Lung microvascular endothelial cell (primary cell): ENCODE data around the gene ACTL10. TPM values are rescaled to one million over a fixed set of nuclear protein-coding genes. Genes with fewer than 3 reads are reported as not detected.
A peak's percentile ranks its signal among the peaks of the same experiment; 100 is the strongest.

Source experiments
- DNase-seq, 2 donors: peaks; one replicate each; pipeline versions ENCODE4 v3.0.0 to v3.0.0-alpha.2; 2010; ENCODE audit warnings: low read depth in 2 of 2
- total RNA-seq: library from RNA; depleted of rRNA; stranded (reverse); fragments of >200 nt; gene quantifications from 2 replicates; pipeline ENCODE4 v1.2.1, GENCODE V29; 2014

ACTL10 gene
- total RNA-seq, 1 donor from 2014 or later: 1.6 TPM

DNA sequence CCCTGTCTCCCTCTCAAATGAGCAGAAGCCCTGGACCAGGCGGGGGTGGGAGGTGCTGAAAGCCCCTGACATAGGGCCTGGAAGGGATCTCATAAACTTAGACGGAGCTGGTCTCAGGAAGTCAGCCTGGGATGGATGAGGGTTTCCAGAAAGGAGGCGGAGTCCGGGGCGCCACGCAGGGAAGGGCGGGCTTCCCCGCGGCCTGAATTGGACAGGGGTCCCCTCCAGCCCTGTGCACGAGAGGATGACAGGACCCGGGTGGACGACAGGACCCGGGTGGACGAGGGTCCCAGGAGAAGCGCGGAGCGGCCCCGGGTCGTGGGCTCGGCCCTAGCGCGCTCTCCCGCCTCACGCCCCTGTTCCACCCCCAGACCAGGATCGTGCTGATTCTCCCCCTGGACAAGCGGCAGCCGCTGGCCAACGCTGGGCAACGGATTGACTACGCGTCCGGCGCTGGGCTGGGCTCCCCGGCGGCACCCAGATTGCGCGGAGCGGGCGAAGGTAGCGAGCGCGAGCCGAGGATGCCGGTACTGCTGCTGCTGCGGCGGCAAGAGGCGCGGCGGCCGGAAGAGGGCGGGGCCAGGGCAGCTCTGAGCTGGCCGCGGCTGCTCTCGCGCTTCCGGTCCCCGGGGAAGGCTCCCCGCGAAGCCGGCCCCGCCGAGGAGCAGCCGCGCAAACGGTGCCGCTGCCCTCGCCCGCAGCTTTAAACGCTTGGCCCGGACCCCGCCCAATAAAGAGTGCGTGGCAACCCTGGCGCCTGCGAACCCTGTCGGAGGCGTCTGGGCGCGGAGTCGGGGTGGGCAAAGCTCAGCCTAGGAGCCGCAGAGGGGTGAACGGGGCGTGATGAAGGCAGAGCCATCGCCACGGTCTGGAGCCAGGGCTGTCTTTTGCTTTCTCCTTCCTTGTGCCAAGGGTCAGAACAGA, 3.3 kb upstream of the ACTL10 start:
- DNase-seq: peak; percentile 35 to 68

DNA sequence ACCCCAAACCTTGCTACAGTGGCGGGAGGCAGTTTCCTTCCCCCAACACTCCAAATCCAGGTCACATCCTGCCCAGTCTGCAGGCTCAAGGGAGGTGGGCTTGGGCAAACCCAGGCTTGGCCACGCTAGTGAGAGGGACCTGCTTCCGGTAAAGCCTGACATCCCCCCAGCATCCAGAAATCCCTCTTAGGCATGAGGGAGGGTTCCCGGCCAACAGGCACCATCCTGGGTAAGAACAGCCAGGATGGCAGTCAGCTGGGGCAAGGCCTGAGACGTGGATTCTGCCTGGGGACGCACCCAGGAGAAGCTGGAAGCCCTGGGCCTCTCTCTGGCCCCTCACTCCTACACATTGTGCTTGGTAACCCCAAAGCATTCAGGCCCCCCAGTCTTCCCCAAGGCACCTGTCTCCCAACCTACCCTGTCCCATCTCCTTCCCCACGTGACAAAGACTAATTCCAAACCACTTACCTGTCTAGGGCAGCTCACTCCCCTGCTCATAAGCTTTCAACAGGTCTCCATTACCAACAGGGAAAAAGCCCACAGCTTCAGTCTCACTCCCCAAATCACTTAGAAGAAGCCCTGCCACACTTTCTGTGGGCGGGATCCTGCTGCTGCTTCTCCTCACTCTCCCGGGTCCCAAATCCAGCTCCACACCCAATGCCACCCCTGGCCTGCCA, 2.5 kb upstream of the ACTL10 start:
- DNase-seq: no peak

GRCh38 chr20:33664762-33665144, 2.0 kb upstream of the ACTL10 start:
- no peak for DNase-seq

DNA sequence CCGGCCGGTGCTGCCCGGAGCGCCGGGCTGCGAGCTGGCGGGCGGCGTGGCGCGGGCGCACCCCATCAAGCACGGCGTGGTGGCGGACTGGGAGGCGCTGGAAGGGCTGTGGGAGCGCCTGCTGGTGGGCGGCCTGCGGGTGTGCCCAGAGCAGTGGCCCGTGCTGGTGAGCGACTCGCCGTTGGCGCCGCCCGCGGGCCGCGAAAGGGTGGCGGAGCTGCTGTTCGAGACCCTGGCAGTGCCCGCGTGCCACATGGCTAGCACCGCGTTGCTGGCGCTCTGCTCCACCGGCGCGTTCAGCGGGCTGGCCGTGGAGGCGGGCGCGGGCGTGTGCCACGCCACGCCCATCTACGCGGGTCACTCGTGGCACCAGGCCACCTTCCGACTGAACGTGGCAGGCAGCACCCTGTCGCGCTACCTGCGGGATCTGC, 517 bp downstream of the ACTL10 start:
- DNase-seq: peak; percentile 45 to 53

DNA sequence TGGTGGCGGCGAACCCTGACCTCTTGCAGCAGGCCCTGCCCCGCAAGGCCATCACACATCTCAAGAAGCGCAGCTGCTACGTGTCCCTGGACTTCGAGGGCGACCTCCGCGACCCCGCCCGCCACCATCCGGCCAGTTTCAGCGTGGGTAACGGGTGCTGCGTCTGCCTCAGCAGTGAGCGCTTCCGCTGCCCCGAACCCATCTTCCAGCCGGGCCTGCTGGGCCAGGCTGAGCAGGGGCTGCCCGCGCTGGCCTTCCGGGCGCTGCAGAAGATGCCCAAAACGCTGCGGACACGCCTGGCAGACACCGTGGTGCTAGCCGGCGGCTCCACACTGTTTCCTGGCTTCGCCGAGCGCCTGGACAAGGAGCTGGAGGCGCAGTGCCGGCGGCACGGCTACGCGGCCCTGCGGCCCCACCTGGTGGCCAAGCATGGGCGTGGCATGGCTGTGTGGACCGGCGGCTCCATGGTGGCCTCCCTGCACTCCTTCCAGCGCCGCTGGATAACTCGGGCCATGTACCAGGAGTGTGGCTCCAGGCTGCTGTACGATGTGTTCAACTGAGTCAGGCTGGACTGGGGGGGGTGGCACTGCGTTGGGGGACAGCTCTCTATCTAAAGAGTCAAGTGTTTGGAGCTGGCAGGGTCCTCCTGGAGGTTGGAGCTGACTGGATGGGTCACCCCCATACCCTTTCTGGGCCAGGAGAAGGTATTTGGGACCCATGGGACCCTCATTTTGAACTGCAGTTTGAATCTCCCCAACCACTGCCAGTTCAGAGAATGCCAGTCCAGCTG, 1.1 kb downstream of the ACTL10 start:
- DNase-seq: peak; percentile 84

DNA sequence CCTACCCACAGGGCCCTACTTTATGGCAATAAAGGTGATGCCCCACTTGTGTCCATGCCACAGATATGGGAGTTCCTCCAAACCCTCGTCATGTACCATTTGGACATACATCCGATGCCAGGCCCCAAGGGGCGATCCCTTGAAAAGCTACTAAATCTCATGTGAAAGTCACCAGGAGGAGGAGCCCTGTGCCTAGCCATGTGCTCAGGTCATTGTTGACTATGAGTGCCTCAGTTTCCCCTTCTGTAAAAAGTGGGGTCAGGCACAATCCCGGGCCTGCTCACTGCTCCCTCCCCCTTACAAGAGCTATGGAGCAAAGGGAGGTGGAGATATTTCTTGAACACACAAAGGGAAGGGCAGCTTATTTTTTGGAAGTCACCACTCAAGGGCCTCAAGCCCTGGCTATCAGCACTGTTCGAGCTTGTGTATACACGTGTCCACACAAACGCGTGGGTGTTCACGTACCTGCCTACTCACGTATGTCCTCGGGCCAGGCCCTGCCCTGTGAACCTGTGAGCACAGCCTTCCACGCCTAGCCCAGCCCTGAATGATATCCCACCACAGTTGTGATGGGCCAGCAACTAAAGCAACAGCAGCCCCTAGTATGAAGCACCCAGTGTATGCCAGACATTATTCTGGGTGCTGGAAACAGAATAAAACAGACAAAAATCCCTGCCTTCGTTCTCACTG, 1.9 kb downstream of the ACTL10 start:
- DNase-seq: no peak

DNA sequence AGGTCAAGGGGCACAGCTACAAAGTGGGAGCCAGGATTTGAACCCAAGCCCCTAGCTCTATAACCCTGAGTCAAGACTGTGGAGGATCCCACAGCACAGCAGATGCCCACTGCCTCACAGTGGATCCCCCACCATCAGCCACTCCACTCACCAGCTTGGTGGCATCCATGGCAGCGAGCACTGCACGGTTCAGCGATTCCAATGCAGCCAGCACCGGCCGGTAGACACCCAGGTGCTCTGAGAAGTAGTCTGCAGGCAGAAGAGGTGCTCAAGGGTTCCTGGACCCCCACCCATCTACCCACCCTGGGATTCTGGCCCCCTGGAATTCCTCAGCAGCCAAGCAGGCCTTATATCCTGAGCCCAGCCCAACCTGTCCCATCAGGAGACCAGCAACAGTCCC, 2.5 kb downstream of the ACTL10 start:
- DNase-seq: no peak

GRCh38 chr20:33669873-33670640, 3.3 kb downstream of the ACTL10 start:
- DNase-seq: no peak

GRCh38 chr20:33670715-33671499, 4.2 kb downstream of the ACTL10 start:
- DNase-seq: no peak

- no peak for DNase-seq
These were observed 5.0 kb downstream of the ACTL10 start for GRCh38 chr20:33671573-33672288.

- DNase-seq: no peak
These were observed 5.8 kb downstream of the ACTL10 start for GRCh38 chr20:33672426-33673113.

GRCh38 chr20:33673114-33673409, 6.3 kb downstream of the ACTL10 start:
- no peak for DNase-seq

GRCh38 chr20:33673410-33674293, 6.9 kb downstream of the ACTL10 start:
- no peak for DNase-seq

DNA sequence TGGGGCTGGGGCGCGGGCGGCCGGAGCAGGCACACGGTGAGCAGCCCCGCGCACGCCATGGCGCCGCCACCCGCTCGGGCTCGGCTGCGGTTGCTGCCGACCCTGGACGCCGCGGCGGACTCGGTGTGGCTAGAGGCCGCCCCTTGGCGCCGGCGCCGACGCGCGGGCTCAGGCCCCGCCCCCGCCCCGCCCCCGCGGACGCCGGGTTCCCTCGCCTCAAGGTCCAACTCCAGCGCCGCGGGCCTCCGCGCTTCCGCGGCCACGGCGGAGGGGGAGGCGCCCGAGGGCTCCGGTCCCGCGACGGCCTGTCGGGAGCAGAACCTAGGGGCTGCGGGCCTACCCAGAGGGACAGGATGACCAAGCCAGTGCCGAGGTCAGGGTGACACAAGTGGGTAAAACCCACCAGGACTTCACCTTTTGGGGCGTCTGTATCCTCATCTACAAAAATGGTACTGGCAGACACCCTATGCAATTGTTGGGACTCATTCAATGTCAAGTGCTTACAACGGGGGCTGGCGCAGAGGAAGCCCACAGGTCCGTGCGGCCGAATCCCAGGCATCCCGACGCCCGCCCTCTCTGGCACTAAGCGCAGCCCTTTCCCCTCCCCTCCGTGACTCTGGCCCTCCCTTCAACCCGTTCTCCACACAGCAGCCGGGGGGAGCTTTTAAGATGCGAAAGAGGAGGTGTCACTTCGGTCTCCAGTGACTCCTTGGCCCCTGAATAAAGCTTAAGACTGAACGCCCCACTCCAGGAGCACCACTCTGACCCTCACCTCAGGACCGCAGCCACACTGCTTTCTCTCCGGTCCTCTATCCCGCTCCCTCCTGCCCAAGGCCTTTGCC, 7.8 kb downstream of the ACTL10 start, which contains the start of gene NECAB3:
TSS of gene NECAB3 (minus strand) at position 135 of the 842 bp plus-strand sequence. CDS start at position 59, 76 bp downstream.
- peak; percentile 73 to 78 for DNase-seq

DNA sequence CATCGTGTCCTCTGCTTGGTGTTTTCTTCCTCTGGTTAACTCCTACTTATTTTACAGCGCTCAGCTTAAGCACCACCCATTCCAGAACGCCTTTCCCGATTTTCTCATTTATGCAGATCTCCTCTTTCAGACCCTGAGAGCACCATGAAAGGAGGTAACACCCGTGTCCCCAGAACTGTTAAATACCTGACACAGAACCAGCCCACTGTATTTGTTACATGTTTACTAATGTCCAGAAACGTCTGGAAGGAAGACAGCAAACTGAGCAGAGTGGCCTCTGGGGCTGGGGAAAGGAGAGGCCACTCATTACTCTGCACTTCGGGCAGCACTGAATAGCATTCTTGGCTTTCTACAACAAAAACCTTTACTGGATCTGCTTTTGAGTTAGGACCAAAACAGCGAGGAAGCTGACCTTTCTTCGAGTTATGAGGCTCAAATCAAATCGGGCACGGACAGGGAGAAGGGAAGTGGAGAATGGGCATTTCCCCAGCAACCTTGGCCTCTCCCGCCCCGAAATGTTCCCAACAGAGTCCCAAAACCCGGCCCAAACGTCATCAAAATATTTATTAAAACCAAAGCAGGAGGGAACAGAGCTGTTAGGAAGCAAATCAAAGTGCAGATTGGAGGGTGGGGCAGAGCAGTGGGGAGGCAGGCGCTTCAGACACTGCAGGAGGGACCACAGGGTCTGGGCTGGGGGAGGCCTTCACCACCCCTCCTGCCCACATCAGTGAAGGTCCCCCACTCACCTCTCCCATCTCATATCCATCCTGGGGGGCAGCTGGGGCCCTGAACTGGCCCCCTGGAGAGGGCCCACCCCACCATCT, 8.6 kb downstream of the ACTL10 start:
- DNase-seq: no peak

- DNase-seq: no peak
These were observed 9.4 kb downstream of the ACTL10 start for GRCh38 chr20:33676121-33676520.
